Kidney capillary endothelial cell (primary cell): Measurements from ENCODE around the gene ERVFRD-1.

Source experiments
- DNase-seq: peaks from one replicate; pipeline ENCODE4 v3.0.0-alpha.2; 2018; ENCODE audit warnings: low spot score

ERVFRD-1 gene

DNA sequence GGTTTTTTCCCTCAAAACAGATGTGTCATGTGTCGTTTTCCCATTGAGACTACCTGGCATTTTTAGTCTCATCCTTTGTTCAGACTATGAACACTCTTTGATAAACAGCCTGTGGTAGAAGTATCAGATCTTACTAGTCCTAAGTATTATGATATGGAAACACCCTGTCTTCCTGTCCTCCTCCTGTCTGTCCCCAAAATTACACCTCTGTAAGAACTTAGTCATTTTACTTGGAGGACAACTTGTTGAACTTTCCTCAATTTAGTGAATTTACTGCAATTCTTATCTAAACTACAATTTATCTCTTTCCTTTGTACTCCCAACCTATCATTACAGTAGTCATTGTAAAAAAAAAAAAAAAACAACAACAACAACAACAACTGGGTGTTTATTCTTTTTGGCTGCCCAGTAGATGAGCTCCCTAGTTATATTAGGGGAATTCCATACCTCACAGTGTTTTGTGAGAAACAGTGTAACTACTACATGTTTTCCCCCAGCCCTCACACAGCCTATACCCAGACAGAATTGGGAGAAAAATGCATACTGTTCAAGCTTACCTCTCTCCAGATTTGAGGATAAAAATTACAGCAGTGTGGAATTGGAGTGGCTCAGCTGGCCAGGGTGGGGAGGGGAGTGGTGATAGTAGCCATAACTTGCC lies 18.5 kb upstream of the ERVFRD-1 start:
- no peak for DNase-seq

- DNase-seq, result no peak
Observed at GRCh38 chr6:11128608-11129007, 17.1 kb upstream of the ERVFRD-1 start.

DNA sequence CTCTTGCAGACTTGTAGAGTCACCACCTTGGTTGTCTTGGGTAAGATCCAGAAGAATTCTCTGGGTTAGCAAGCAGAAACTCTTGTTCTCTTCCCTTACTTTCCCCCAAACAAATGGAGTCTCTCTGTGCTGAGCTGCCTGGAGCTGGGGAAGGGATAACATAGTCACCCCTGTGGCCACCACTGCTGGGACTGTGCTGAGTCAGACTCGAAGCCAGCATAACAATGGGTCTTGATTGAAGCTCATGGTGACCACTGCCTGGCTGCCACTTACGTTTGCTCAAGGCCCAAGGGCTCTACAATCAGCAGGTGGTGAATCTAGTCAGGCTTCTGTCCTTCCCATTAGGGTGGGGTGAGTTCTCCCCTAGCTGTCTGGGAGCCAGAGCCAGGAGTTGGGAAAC lies 15.4 kb upstream of the ERVFRD-1 start:
- DNase-seq, result no peak

DNA sequence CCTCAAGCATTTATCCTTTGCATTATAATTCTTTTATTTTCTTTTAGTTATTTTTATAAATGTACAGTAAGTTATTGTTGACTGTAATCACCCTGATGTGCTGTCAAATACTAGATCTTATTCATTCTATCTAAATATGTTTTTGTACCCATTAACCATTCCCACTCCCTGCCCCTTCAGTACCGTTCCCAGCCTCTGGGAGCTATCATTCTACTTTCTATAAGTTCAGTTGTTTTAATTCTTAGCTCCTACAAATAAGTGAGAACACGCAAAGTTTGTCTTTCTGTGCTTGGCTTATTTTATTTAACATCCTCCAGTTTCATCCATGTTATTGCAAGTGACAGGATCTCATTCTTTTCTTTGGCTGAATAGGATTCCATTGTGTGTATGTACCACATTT lies 12.5 kb upstream of the ERVFRD-1 start:
- no peak for DNase-seq

GRCh38 chr6:11122380-11122779 lies 10.9 kb upstream of the ERVFRD-1 start:
- DNase-seq, result no peak

DNA sequence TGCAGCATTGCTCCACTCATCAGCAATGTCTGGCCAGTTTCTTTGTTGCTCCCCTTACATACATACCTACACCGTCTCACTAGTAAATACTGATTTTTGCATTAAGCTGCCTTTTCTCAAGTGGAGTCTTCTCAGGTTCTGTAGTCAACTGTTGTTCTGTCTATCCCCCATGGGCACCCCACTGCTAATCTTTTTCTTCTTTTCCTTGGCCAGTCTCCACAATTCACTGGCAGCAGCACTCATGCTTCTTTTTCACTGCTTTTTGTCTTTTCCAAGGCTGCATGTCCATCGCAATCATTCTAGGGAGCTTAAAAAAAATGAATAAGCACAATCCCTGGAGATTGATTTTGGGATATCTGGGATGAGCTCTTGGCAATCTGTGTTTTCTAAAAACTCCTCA lies 10.3 kb upstream of the ERVFRD-1 start:
- no peak for DNase-seq

GRCh38 chr6:11120271-11121005 lies 8.9 kb upstream of the ERVFRD-1 start:
- peak; percentile 16 for DNase-seq

DNA sequence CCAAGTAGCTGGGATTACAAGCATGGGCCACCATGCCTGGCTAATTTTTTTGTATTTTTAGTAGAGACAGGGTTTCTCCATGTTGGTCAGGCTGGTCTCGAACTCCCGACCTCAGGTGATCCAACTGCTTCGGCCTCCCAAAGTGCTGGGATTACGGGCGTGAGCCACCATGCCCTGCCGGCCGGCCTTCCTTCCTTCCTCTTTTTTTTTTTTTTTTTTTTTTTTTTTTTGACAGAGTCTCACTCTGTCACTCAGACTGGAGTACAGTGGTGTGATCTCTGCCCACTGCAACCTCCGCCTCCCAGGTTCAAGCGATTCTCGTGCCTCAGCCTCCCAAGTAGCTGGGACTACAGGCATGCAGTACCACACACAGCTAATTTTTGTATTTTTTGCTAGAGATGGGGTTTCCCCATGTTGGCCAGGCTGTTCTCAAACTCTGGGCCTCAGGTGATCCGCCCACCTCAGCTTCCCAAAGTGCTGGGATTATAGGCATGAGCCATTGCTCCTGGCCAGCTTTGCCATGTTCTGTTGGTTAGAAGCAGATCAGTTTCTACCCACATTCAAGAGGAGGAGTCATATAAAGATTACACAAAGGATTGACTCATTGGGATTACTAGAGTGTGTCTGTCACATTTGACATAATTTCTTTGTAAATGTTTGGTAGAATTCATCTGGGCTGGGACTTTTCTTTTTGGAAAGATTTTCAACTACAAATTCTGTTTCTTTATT lies 4.4 kb upstream of the ERVFRD-1 start:
- peak; percentile 47 for DNase-seq

GRCh38 chr6:11113038-11113437 lies 1.5 kb upstream of the ERVFRD-1 start:
- DNase-seq, result no peak

- DNase-seq, result peak; percentile 80
Observed at GRCh38 chr6:11111769-11112437, 378 bp upstream of the ERVFRD-1 start.

DNA sequence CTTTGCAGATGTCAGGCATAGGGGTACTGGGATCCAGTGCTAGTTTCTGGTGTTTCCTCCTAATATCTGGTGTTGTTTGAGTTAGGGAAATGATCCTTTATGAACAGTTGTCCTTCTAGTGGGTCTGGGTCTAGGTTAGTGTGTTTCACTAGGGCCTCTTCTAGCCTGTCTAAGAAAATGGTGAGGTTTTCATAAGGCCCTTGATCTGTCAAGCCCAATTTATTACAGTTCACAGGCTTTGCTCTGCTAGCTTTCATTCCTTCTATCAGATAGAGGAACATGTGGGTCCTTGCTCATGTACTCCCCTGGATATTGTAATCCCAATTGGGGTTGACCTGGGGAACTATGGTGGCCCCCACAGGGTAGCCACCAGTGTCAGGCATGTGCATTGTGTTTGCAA lies 2.8 kb downstream of the ERVFRD-1 start:
- no peak for DNase-seq

DNA sequence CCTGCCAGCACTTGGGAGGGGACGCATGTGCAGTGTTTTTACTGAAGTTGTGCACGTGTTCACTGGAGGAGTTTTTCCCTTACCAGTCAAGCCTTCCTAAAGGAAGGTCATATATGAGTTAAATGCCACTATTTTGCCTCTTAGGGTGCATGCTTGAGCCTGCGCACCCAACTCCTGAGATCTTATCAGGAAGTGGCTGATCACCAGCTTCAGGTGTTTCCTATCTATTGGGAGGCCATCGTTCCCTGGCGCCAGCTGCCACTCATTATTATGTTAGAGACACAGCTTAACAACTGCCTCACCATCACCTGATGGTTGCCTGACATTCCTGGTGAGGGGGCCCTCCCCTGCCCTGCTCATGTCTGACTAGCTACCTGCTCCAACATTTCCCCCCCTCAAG lies 8.5 kb downstream of the ERVFRD-1 start:
- no peak for DNase-seq

DNA sequence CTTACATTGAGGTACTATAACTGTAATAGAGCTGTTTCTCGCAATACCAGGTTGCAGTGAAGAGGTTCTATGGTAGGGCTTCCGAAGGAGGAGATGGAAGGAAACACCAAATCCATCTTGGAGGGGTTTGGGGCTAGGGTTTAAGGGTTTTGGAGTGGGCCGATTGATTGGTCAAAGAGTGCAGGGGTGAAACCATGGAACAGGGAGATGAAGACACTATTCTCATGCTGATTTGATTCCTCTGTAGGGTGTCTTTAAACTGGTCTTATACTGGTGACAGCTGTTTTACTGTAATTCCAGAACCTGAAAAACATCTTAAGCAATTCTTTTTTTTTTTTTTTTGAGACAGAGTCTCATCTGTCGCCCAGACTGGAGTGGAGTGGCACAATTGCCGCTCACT lies 10.1 kb downstream of the ERVFRD-1 start:
- DNase-seq, result no peak

- DNase-seq, result no peak
Observed at GRCh38 chr6:11098004-11098403, 13.5 kb downstream of the ERVFRD-1 start.

- no peak for DNase-seq
Observed at GRCh38 chr6:11097476-11097875, 14.0 kb downstream of the ERVFRD-1 start.

GRCh38 chr6:11096109-11096508 lies 15.4 kb downstream of the ERVFRD-1 start:
- no peak for DNase-seq

- DNase-seq, result no peak
Observed at GRCh38 chr6:11094941-11095340, 16.6 kb downstream of the ERVFRD-1 start.

GRCh38 chr6:11094411-11094851 lies 17.1 kb downstream of the ERVFRD-1 start:
- DNase-seq, result no peak

GRCh38 chr6:11093626-11094410 lies 17.7 kb downstream of the ERVFRD-1 start, which contains the start of gene SMIM13:
Gene SMIM13, plus strand, starts transcription at chr6:11093834. Its CDS starts 480 bp downstream, at chr6:11094314.
- DNase-seq, result peak; percentile 91

DNA sequence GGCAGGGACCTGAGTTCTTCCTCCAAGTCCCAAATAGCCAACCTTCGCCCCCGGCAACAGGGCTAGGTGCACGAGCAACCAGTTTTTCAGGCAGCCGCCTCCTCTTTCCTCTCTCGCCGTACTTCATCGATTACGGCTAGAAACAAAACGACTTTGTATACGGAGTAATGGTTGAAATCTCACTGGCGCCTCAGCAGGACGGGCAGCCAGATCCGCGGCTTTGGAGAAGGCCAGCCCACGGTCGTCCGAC lies 18.2 kb downstream of the ERVFRD-1 start:
- DNase-seq, result no peak

GRCh38 chr6:11092668-11093375 lies 18.7 kb downstream of the ERVFRD-1 start:
- DNase-seq, result peak; percentile 18
